Parietal lobe (tissue), 1 donor: Measurements from ENCODE around the gene SYNDIG1L. TPM values are rescaled to one million over a fixed set of nuclear protein-coding genes. Genes with fewer than 3 reads are reported as not detected.

Experiments used
- total RNA-seq: library from RNA; depleted of rRNA; stranded (reverse); fragments of >200 nt; gene quantifications from one replicate; pipeline ENCODE4 v1.2.3, GENCODE V29; 2014

The SYNDIG1L gene
- total RNA-seq = 1.3 TPM

DNA sequence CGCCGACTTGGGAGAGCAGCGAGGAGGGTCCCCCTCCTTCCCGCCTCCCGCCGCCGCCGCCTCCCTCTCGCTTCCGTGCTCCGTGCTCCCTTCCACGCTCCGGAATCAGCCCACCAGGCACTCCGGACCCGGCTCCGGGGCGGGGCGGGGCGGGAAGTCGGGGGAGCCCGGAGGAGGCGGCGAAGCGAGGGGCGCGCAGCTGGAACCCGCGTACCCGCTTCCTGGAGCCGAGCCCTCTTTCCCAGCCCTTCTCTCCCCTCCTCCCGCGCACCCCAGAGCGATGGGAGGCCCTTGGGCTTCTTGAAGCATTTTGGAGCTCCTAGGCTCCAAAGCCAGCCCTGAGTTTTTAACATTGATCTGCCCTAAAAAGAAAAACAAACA is at the start of gene SYNDIG1L:
SYNDIG1L (minus strand) TSS at position 9 of the 381 bp plus-strand sequence. CDS start 16,466 bp downstream, outside the sequence.

Other genes with a start within 250 kb of the SYNDIG1L start
- not detected for gene VSX2, start 186.8 kb downstream of the SYNDIG1L start, total RNA-seq
- 56.3 TPM for gene ABCD4, start 123.3 kb downstream of the SYNDIG1L start, total RNA-seq
- gene VRTN, start 77.7 kb downstream of the SYNDIG1L start, total RNA-seq = not detected
- gene NPC2, start 67.1 kb upstream of the SYNDIG1L start, total RNA-seq = 16.6 TPM
- gene ISCA2, start 67.6 kb upstream of the SYNDIG1L start, total RNA-seq = 24.7 TPM
- gene LTBP2, start 186.0 kb upstream of the SYNDIG1L start, total RNA-seq = 0.94 TPM